Measurements from ENCODE around the gene KCNK3. TPM values are rescaled to one million over a fixed set of nuclear protein-coding genes. Genes with fewer than 3 reads are reported as not detected.
A peak's percentile ranks its signal among the peaks of the same experiment; 100 is the strongest.

The KCNK3 gene
- total RNA-seq, 1 donor from 2014 or later: 26.8 TPM

DNA sequence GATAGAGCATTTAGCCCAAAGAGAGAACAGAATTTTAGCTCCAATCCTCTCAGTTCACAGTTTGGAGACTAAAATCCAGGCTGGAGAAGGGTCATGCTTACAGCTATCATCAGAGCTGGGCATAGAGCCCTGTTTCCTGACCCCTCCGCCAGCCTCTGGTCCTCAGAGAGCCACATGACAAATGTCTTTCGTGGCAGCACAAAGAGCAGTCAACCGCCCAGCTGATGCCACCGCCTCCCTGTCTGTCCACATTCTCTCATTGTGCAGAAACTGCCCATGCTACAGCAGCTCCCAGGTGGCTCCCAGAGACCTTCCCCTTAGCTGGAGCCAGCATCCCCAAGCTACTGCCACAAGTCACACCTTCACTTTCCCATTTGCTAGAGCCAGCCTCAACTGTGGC is 7.6 kb downstream of the KCNK3 start:
- no peak overlapping the region for H3K4me3 ChIP-seq
- H3K36me3 ChIP-seq: no peaks in the 10 kb centered on the region

DNA sequence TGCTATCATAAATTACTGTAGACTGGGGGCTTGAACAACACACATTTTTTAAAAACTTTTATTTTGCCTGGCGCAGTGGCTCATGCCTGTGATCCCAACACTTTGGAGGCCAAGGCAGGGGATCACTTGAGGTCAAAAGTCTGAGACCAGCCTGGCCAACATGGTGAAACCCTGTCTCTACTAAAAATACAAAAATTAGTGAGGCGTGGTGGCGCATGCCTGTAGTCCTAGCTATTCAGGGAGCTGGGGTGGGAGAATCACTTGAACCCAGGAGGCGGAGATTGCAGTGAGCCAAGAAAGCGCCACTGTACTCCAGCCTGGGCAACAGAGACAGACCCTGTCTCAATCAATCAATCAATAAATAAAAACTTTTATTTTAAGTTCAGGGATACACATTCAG is 9.1 kb downstream of the KCNK3 start:
- no peak overlapping the region for H3K27ac ChIP-seq
- H3K27me3 ChIP-seq (ENCODE audit: low read depth): peaks cover 24% of the 10 kb centered on the region
- H3K9me3 ChIP-seq: no peaks in the 10 kb centered on the region
- intact Hi-C loops (cut with DNase I): no loop called here
- TF ChIP-seq, protein P1, sequence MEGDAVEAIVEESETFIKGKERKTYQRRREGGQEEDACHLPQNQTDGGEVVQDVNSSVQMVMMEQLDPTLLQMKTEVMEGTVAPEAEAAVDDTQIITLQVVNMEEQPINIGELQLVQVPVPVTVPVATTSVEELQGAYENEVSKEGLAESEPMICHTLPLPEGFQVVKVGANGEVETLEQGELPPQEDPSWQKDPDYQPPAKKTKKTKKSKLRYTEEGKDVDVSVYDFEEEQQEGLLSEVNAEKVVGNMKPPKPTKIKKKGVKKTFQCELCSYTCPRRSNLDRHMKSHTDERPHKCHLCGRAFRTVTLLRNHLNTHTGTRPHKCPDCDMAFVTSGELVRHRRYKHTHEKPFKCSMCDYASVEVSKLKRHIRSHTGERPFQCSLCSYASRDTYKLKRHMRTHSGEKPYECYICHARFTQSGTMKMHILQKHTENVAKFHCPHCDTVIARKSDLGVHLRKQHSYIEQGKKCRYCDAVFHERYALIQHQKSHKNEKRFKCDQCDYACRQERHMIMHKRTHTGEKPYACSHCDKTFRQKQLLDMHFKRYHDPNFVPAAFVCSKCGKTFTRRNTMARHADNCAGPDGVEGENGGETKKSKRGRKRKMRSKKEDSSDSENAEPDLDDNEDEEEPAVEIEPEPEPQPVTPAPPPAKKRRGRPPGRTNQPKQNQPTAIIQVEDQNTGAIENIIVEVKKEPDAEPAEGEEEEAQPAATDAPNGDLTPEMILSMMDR (IDR thresholded peaks at IDR 0.05): no peak
- H3K4me3 ChIP-seq: no peak overlapping the region
- ATAC-seq (no peak), DNase-seq (no peak)
- no peaks in the 10 kb centered on the region for H3K36me3 ChIP-seq
- peaks cover 6% of the 10 kb centered on the region for H3K4me1 ChIP-seq

More for the DNA sequence above, 7.6 kb downstream of the KCNK3 start:
- intact Hi-C loops (cut with DNase I): no loop called here
- H3K9me3 ChIP-seq: no peaks in the 10 kb centered on the region
- H3K27me3 ChIP-seq (ENCODE audit: low read depth): peaks cover 35% of the 10 kb centered on the region
- no peak for ATAC-seq
- TF ChIP-seq, protein P1 (IDR thresholded peaks at IDR 0.05): no peak
- no peak for DNase-seq
- H3K27ac ChIP-seq: no peak overlapping the region
- no peaks in the 10 kb centered on the region for H3K4me1 ChIP-seq

DNA sequence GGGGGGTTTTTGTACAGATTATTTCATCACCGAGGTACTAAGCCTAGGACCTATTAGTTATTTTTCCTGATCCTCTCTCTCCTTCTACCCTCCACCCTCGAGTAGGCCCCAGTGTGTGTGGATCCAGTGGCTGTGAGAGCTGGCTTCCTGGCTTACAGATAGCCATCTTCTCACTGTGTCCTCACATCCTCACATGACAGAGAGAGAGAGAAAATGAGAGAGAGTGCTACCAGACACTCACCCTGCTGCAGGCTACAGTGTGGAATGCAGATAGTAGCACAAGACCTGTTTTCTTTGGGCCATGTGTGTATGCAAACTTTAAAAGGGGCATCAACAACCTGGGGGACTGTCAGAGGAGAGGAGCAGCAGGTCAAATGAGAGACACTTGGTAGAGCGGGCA is 9.5 kb downstream of the KCNK3 start:
- intact Hi-C loops (cut with DNase I): no loop called here
- DNase-seq (no peak), ATAC-seq (no peak)
- peaks cover 21% of the 10 kb centered on the region for H3K27me3 ChIP-seq (ENCODE audit: low read depth)
- H3K4me1 ChIP-seq: peaks cover 11% of the 10 kb centered on the region
- TF ChIP-seq, protein P1 (IDR thresholded peaks at IDR 0.05): no peak
- H3K9me3 ChIP-seq: no peaks in the 10 kb centered on the region
- H3K4me3 ChIP-seq: no peak overlapping the region
- H3K36me3 ChIP-seq: no peaks in the 10 kb centered on the region
- no peak overlapping the region for H3K27ac ChIP-seq

DNA sequence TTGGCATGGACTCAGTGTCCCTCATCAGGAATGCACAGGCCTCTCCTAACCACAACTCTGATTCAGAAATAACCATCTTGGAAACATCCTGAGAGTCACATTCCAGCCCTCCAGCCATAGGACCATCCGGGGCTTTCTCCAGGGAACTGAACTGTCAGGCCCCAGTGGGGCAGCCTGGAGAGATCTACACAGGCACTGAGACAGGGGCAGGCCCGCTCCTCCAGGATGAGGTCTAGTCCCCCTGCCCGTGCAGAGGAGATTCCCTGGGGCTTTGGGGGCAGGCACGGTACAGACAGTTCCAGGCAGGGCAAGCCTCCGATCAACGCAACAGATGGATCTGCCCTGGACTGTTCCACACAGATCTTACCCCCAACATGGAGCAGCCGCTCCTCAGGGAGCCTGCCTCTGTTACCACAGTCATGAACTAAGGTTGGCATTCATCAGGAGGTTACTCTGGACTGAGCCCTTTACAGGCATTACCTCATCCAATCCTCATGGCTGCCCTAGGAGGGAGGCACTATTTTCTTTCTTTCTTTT is 12.0 kb downstream of the KCNK3 start:
- H3K4me3 ChIP-seq: no peak overlapping the region
- no peak overlapping the region for H3K27ac ChIP-seq
- DNase-seq (no peak), ATAC-seq (peak in 1 of 2 donors; percentile 3)
- H3K4me1 ChIP-seq: peaks cover 13% of the 10 kb centered on the region
- peaks cover 6% of the 10 kb centered on the region for H3K27me3 ChIP-seq (ENCODE audit: low read depth)
- H3K9me3 ChIP-seq: no peaks in the 10 kb centered on the region
- TF ChIP-seq, protein P1 (IDR thresholded peaks at IDR 0.05): no peak
- intact Hi-C loops (cut with DNase I): no loop called here
- H3K36me3 ChIP-seq: no peaks in the 10 kb centered on the region

DNA sequence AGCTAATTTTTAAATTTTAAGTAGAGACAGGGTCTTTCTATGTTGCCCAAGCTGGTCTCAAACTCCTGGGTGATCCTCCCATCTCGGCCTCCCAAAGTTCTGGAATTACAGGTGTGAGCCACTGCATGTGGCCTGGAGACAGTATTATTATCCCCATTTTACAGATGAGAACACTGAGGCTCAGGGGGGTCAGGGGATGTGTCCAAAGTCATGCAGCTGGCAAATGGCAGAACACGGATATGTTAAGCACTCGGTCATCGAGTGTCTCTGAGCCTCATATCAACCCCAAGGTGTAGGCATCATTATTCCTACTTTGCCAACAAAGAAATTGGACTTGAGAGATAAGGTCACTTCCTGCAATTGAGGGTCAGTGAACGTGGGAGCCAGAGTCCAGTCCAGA is 12.6 kb downstream of the KCNK3 start:
- H3K27me3 ChIP-seq (ENCODE audit: low read depth): peaks cover 6% of the 10 kb centered on the region
- TF ChIP-seq, protein P1 (IDR thresholded peaks at IDR 0.05): no peak
- no peak overlapping the region for H3K4me3 ChIP-seq
- ATAC-seq (no peak), DNase-seq (no peak)
- peaks cover 13% of the 10 kb centered on the region for H3K4me1 ChIP-seq
- no peaks in the 10 kb centered on the region for H3K36me3 ChIP-seq
- no peaks in the 10 kb centered on the region for H3K9me3 ChIP-seq
- intact Hi-C loops (cut with DNase I): no loop called here
- H3K27ac ChIP-seq: no peak overlapping the region
